Muscle layer of colon (tissue), 2 donors: ENCODE data around the gene HMGCS2.

Experiments
- H3K27ac ChIP-seq: one replicate; pipeline ENCODE4 v1.7.0; 2013; ENCODE audit warnings: low read depth, mild to moderate bottlenecking, low read length, moderate library complexity
- H3K27me3 ChIP-seq, 2 donors: one replicate each; pipeline ENCODE4 v1.7.0; 2013; ENCODE audit warnings: low read length in 2 of 2, mild to moderate bottlenecking in 2 of 2; ENCODE audit not compliant: insufficient read depth in 2 of 2, control insufficient read depth in 1 of 2
- H3K36me3 ChIP-seq: one replicate; pipeline ENCODE4 v1.7.0; 2013; ENCODE audit warnings: mild to moderate bottlenecking, low read length; ENCODE audit not compliant: insufficient read depth
- H3K4me1 ChIP-seq: one replicate; pipeline ENCODE4 v1.7.0; 2013; ENCODE audit warnings: mild to moderate bottlenecking, low read length; ENCODE audit not compliant: insufficient read depth
- H3K4me3 ChIP-seq, 2 donors: one replicate each; pipeline ENCODE4 v1.7.0; 2013; ENCODE audit warnings: low read length in 2 of 2, low read depth in 1 of 2, mild to moderate bottlenecking in 1 of 2, moderate library complexity in 1 of 2
- H3K9ac ChIP-seq: one replicate; pipeline ENCODE4 v1.7.0; 2013; ENCODE audit warnings: low read length
- H3K9me3 ChIP-seq: one replicate; pipeline ENCODE4 v1.7.0; 2013; ENCODE audit warnings: mild to moderate bottlenecking, low read length
- donor health status: abdominal sarcoma.
- donor health status: Adenocarcinoma of cecum.

Gene HMGCS2

GRCh38 chr1:119805247-119805646 is 36.5 kb upstream of the HMGCS2 start:
- Histone ChIP-seq H3K27ac (no peak overlapping the region), H3K4me3 (no peak overlapping the region), H3K4me1 (no peaks in the 10 kb centered on the region), H3K27me3 (no peaks in the 10 kb centered on the region), H3K9ac (no peak overlapping the region), H3K36me3 (no peaks in the 10 kb centered on the region), H3K9me3 (no peaks in the 10 kb centered on the region)

- no peaks in the 10 kb centered on the region for H3K36me3 ChIP-seq
- no peak overlapping the region for H3K4me3 ChIP-seq
- H3K4me1 ChIP-seq, result peaks cover 15% of the 10 kb centered on the region
- no peak overlapping the region for H3K27ac ChIP-seq
- H3K9me3 ChIP-seq, result no peaks in the 10 kb centered on the region
- no peaks in the 10 kb centered on the region for H3K27me3 ChIP-seq
- no peak overlapping the region for H3K9ac ChIP-seq
Observed at GRCh38 chr1:119799599-119800177, 31.0 kb upstream of the HMGCS2 start.

GRCh38 chr1:119799003-119799402 is 30.3 kb upstream of the HMGCS2 start:
- Histone ChIP-seq H3K27ac (no peak overlapping the region), H3K9me3 (no peaks in the 10 kb centered on the region), H3K27me3 (no peaks in the 10 kb centered on the region), H3K36me3 (no peaks in the 10 kb centered on the region), H3K4me3 (no peak overlapping the region), H3K9ac (no peak overlapping the region), H3K4me1 (peaks cover 22% of the 10 kb centered on the region)

GRCh38 chr1:119797606-119798005 is 28.9 kb upstream of the HMGCS2 start:
- no peaks in the 10 kb centered on the region for H3K27me3 ChIP-seq
- H3K36me3 ChIP-seq, result no peaks in the 10 kb centered on the region
- no peaks in the 10 kb centered on the region for H3K9me3 ChIP-seq
- peaks cover 28% of the 10 kb centered on the region for H3K4me1 ChIP-seq
- H3K9ac ChIP-seq, result no peak overlapping the region
- H3K27ac ChIP-seq, result no peak overlapping the region
- H3K4me3 ChIP-seq, result no peak overlapping the region

- Histone ChIP-seq H3K36me3 (no peaks in the 10 kb centered on the region), H3K27me3 (no peaks in the 10 kb centered on the region), H3K4me1 (peaks cover 28% of the 10 kb centered on the region)
Observed at GRCh38 chr1:119797162-119797561, 28.5 kb upstream of the HMGCS2 start.

GRCh38 chr1:119795261-119796200 is 26.8 kb upstream of the HMGCS2 start:
- no peak overlapping the region for H3K27ac ChIP-seq
- H3K9ac ChIP-seq, result no peak overlapping the region
- no peaks in the 10 kb centered on the region for H3K36me3 ChIP-seq
- H3K4me3 ChIP-seq, result no peak overlapping the region
- no peaks in the 10 kb centered on the region for H3K9me3 ChIP-seq
- no peaks in the 10 kb centered on the region for H3K27me3 ChIP-seq
- H3K4me1 ChIP-seq, result peaks cover 28% of the 10 kb centered on the region

More at GRCh38 chr1:119797162-119797561, 28.5 kb upstream of the HMGCS2 start:
- no peak overlapping the region for H3K4me3 ChIP-seq
- H3K27ac ChIP-seq, result no peak overlapping the region
- no peaks in the 10 kb centered on the region for H3K9me3 ChIP-seq
- no peak overlapping the region for H3K9ac ChIP-seq

- no peaks in the 10 kb centered on the region for H3K27me3 ChIP-seq
- no peaks in the 10 kb centered on the region for H3K36me3 ChIP-seq
- H3K27ac ChIP-seq, result no peak overlapping the region
- peaks cover 28% of the 10 kb centered on the region for H3K4me1 ChIP-seq
- H3K4me3 ChIP-seq, result no peak overlapping the region
- no peak overlapping the region for H3K9ac ChIP-seq
- no peaks in the 10 kb centered on the region for H3K9me3 ChIP-seq
Observed at GRCh38 chr1:119794876-119795240, 26.2 kb upstream of the HMGCS2 start.

GRCh38 chr1:119794230-119794875 is 25.6 kb upstream of the HMGCS2 start:
- H3K27me3 ChIP-seq, result no peaks in the 10 kb centered on the region
- no peaks in the 10 kb centered on the region for H3K9me3 ChIP-seq
- peaks cover 28% of the 10 kb centered on the region for H3K4me1 ChIP-seq
- peak overlapping the region; percentile 35 for H3K27ac ChIP-seq
- no peak overlapping the region for H3K4me3 ChIP-seq
- no peaks in the 10 kb centered on the region for H3K36me3 ChIP-seq
- H3K9ac ChIP-seq, result no peak overlapping the region

GRCh38 chr1:119791377-119791776 is 22.7 kb upstream of the HMGCS2 start:
- Histone ChIP-seq H3K4me1 (peaks cover 28% of the 10 kb centered on the region), H3K9ac (no peak overlapping the region), H3K36me3 (no peaks in the 10 kb centered on the region), H3K27me3 (no peaks in the 10 kb centered on the region), H3K9me3 (no peaks in the 10 kb centered on the region), H3K4me3 (no peak overlapping the region), H3K27ac (no peak overlapping the region)

GRCh38 chr1:119790451-119791198 is 21.9 kb upstream of the HMGCS2 start:
- H3K27me3 ChIP-seq, result no peaks in the 10 kb centered on the region
- H3K4me3 ChIP-seq, result no peak overlapping the region
- H3K9me3 ChIP-seq, result no peaks in the 10 kb centered on the region
- peaks cover 23% of the 10 kb centered on the region for H3K4me1 ChIP-seq
- H3K36me3 ChIP-seq, result no peaks in the 10 kb centered on the region
- no peak overlapping the region for H3K9ac ChIP-seq
- no peak overlapping the region for H3K27ac ChIP-seq

- no peak overlapping the region for H3K9ac ChIP-seq
- H3K4me3 ChIP-seq, result no peak overlapping the region
- no peaks in the 10 kb centered on the region for H3K9me3 ChIP-seq
- H3K4me1 ChIP-seq, result peaks cover 13% of the 10 kb centered on the region
- H3K36me3 ChIP-seq, result no peaks in the 10 kb centered on the region
- H3K27ac ChIP-seq, result no peak overlapping the region
- H3K27me3 ChIP-seq, result no peaks in the 10 kb centered on the region
Observed at GRCh38 chr1:119787776-119788175, 19.1 kb upstream of the HMGCS2 start.
